GM12878 (cell line): ENCODE data around the gene PRKG1. TPM values are rescaled to one million over a fixed set of nuclear protein-coding genes. Genes with fewer than 3 reads are reported as not detected.

ENCODE experiments used
- CBX5 ChIP-seq: sonication (generic); IDR thresholded peaks from 2 replicates; pipeline ENCODE4 v1.6.1; 2016; ENCODE audit warnings: low read depth, moderate library complexity, mild to moderate bottlenecking, inconsistent platforms
- EED ChIP-seq: sonication (generic); IDR thresholded peaks from 2 replicates; pipeline ENCODE4 v1.6.1; 2016; ENCODE audit warnings: antibody characterized with exemption, low read depth
- HDAC2 ChIP-seq: fragments of 200-600 bp; sonication (generic); IDR thresholded peaks from 2 replicates; pipeline ENCODE4 v1.6.1; 2017
- NKRF ChIP-seq: fragments of 450-650 bp; conservative IDR thresholded peaks from 2 replicates; pipeline ENCODE4 v1.6.1; 2017; ENCODE audit warnings: mild to moderate bottlenecking, moderate library complexity
- NR2F1 ChIP-seq: fragments of 450-650 bp; conservative IDR thresholded peaks from 2 replicates; pipeline ENCODE4 v1.6.1; 2017; ENCODE audit warnings: mild to moderate bottlenecking
- POLR2AphosphoS2 ChIP-seq: IDR thresholded peaks from 2 replicates; pipeline ENCODE4 v1.6.1; 2011; ENCODE audit warnings: low read depth, mild to moderate bottlenecking, low read length, improper control_type of control experiment, moderate library complexity
- SMARCA5 ChIP-seq: fragments of 450-650 bp; IDR thresholded peaks from 2 replicates; pipeline ENCODE4 v1.6.1; 2017; ENCODE audit warnings: mild to moderate bottlenecking
- SUZ12 ChIP-seq: fragments of 200-600 bp; sonication (generic); IDR thresholded peaks from one replicate; pipeline ENCODE4 v1.6.1; 2018; ENCODE audit warnings: antibody characterized with exemption, mild to moderate bottlenecking; ENCODE audit not compliant: unreplicated experiment
- TCF7 ChIP-seq: IDR thresholded peaks from 2 replicates; pipeline ENCODE4 v1.6.1; 2014; ENCODE audit warnings: antibody characterized with exemption, borderline replicate concordance
- ZBTB33 ChIP-seq: fragments of 450-650 bp; IDR thresholded peaks from 2 replicates; pipeline ENCODE4 v1.6.1; 2017; ENCODE audit warnings: mild to moderate bottlenecking
- polyA plus RNA-seq, 11 experiments: library from polyadenylated mRNA; depleted of rRNA in 4 of 11; unstranded in 6 of 11; stranded (reverse) in 5 of 11; fragments of >200 nt; fragmentation: Nextera tagmentation in 4 of 11; fragmentation: Illumina TruSeq in 1 of 11; extraction: Ambion mirVana in 4 of 11; extraction: Trizol in 1 of 11; gene quantifications; 1 replicate in 1 of 11; 2 replicates in 10 of 11; pipeline versions ENCODE4 v1.2.1 to v1.2.3, GENCODE V29; 2011 to 2016; ENCODE audit warnings: inconsistent platforms in 2 of 11, missing spikeins in 2 of 11, low read depth in 1 of 11
- total RNA-seq, 4 experiments: library from RNA; depleted of rRNA in 3 of 4; stranded (reverse); fragments of >200 nt in 3 of 4; fragmentation: Illumina TruSeq in 1 of 4; extraction: Trizol in 1 of 4; gene quantifications; 2 replicates each; pipeline versions ENCODE4 v1.2.1 to v1.2.3, GENCODE V29; 2013 to 2021
- TF ChIP-seq, protein P1 (sequence below): IDR thresholded peaks from 2 replicates; pipeline ENCODE4 v1.6.1; 2012; ENCODE audit warnings: low read depth, low read length, improper control_type of control experiment

PRKG1 gene
- total and polyA plus RNA-seq, 10 of the 15 experiments (the other 5 are each of a cell fraction or from before 2014, with no cell fraction given) = 0.04 to 0.05 TPM; not detected in 8

DNA sequence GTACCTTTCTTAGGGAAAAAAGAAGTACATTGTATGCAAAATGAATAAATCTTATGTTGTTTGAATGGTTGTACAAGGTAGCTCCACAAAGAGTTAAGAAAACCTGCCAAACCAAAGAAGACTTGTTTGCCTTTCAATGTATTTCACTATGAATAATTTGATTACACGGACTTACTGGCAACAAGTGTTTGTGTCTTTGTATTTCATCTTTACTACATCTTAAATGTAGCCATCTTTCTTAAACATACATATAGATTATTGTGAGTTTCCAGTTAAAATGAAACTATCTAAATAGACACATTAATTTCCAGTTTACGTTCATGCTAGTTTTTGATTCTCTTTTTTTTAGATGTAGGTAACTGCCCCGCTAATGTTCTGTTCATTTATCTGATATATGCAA is 2.8 kb downstream of the PRKG1 start (continued):
- TF ChIP-seq SMARCA5 (no peak), HDAC2 (no peak), ZBTB33 (no peak), POLR2AphosphoS2 (no peak), CBX5 (no peak), NKRF (no peak), EED (no peak), NR2F1 (no peak), SUZ12 (no peak), TCF7 (no peak)
- TF ChIP-seq, protein P1, sequence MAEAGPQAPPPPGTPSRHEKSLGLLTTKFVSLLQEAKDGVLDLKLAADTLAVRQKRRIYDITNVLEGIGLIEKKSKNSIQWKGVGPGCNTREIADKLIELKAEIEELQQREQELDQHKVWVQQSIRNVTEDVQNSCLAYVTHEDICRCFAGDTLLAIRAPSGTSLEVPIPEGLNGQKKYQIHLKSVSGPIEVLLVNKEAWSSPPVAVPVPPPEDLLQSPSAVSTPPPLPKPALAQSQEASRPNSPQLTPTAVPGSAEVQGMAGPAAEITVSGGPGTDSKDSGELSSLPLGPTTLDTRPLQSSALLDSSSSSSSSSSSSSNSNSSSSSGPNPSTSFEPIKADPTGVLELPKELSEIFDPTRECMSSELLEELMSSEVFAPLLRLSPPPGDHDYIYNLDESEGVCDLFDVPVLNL = no peak
